IMR-90 (cell line): ENCODE measurements around the gene SPIN1. TPM values are rescaled to one million over a fixed set of nuclear protein-coding genes. Genes with fewer than 3 reads are reported as not detected.

Experiments
- ATAC-seq: fragments of 200-7000 bp; cut with Tn5 transposase; 2 replicates; pipeline ENCODE4 v1.9.1; 2020; ENCODE audit warnings: low read depth, mild to moderate bottlenecking, moderate library complexity
- BruUV-seq: library from RNA; stranded (reverse); fragments of 400-500 nt; replicated peaks from 2 replicates; lab custom pipeline; 2021; lab: Mats Ljungman, UMichigan
- CTCF ChIA-PET: fragments of 300-600 bp; formaldehyde crosslinking; extraction: SDS; loops from one replicate; lab custom pipeline; 2021; ENCODE audit warnings: antibody characterized with exemption; lab: Yijun Ruan, JAX
- POLR2A ChIA-PET: fragments of 300-600 bp; sonication (Branson Sonifier 250); formaldehyde crosslinking; loops from one replicate; lab custom pipeline; 2022; ENCODE audit warnings: antibody characterized with exemption; ENCODE audit not compliant: unreplicated experiment; lab: Charles Lee
- DNase-seq: peaks from one replicate; pipeline ENCODE4 v3.0.0; 2013
- H2AFZ ChIP-seq: replicated peaks from 2 replicates; pipeline ENCODE3; 2013; ENCODE audit warnings: low read length, mild to moderate bottlenecking; ENCODE audit not compliant: poor library complexity
- H2AK5ac ChIP-seq: 2 replicates; pipeline ENCODE4 v1.6.1; 2013; ENCODE audit warnings: low read depth, low read length, inconsistent platforms
- H2AK9ac ChIP-seq: replicated peaks from 2 replicates; pipeline ENCODE3; 2013; ENCODE audit warnings: mild to moderate bottlenecking, low read depth, low read length, moderate library complexity; ENCODE audit not compliant: poor library complexity
- H2BK120ac ChIP-seq: 2 replicates; pipeline ENCODE4 v1.6.1; 2013; ENCODE audit warnings: low read depth, low read length, inconsistent platforms
- H2BK15ac ChIP-seq: 3 replicates; pipeline ENCODE4 v1.6.1; 2013; ENCODE audit warnings: low read depth, low read length, inconsistent platforms
- H2BK20ac ChIP-seq: 2 replicates; pipeline ENCODE4 v1.6.1; 2013; ENCODE audit warnings: low read depth, mild to moderate bottlenecking, inconsistent platforms, low read length, moderate library complexity
- H2BK5ac ChIP-seq: 2 replicates; pipeline ENCODE4 v1.6.1; 2013; ENCODE audit warnings: mild to moderate bottlenecking, low read depth, low read length, inconsistent platforms; ENCODE audit not compliant: poor library complexity, severe bottlenecking
- H3K14ac ChIP-seq: replicated peaks from 2 replicates; pipeline ENCODE4 v1.6.1; 2013; ENCODE audit warnings: low read depth, low read length, inconsistent platforms
- H3K18ac ChIP-seq: 2 replicates; pipeline ENCODE4 v1.6.1; 2013; ENCODE audit warnings: low read depth, low read length, control low read depth
- H3K23ac ChIP-seq: 2 replicates; pipeline ENCODE4 v1.6.1; 2013; ENCODE audit warnings: low read depth, low read length, inconsistent platforms
- H3K27ac ChIP-seq: 2 replicates; pipeline ENCODE4 v1.5.1; 2013; ENCODE audit warnings: mild to moderate bottlenecking, control low read depth, low read length; ENCODE audit not compliant: insufficient read depth
- H3K27me3 ChIP-seq: 2 replicates; pipeline ENCODE4 v1.6.1; 2013; ENCODE audit warnings: low read length; ENCODE audit not compliant: control insufficient read depth, insufficient read depth
- H3K36me3 ChIP-seq: 2 replicates; pipeline ENCODE4 v1.6.1; 2013; ENCODE audit warnings: low read length, mixed read lengths; ENCODE audit not compliant: control insufficient read depth, insufficient read depth
- H3K4ac ChIP-seq: 2 replicates; pipeline ENCODE4 v1.6.1; 2013; ENCODE audit warnings: low read depth, low read length, inconsistent platforms
- H3K4me1 ChIP-seq: 2 replicates; pipeline ENCODE4 v1.6.1; 2013; ENCODE audit warnings: low read length, mixed read lengths; ENCODE audit not compliant: control insufficient read depth, insufficient read depth
- H3K4me2 ChIP-seq: 2 replicates; pipeline ENCODE4 v1.6.1; 2013; ENCODE audit warnings: low read depth, mild to moderate bottlenecking, control low read depth, low read length, moderate library complexity
- H3K4me3 ChIP-seq: 2 replicates; pipeline ENCODE4 v1.5.1; 2013; ENCODE audit warnings: low read depth, mild to moderate bottlenecking, control low read depth, low read length, moderate library complexity; ENCODE audit not compliant: insufficient read depth
- H3K56ac ChIP-seq: 2 replicates; pipeline ENCODE4 v1.6.1; 2013; ENCODE audit warnings: low read length, inconsistent platforms; ENCODE audit not compliant: insufficient read depth; ENCODE audit errors: extremely low read depth
- H3K79me1 ChIP-seq, 2 experiments: 2 replicates each; pipeline ENCODE4 v1.6.1; 2013; ENCODE audit warnings: low read length in 2 of 2, inconsistent platforms in 1 of 2, low read depth in 1 of 2
- H3K9ac ChIP-seq: 2 replicates; pipeline ENCODE4 v1.6.1; 2013; ENCODE audit warnings: low read depth, low read length, control low read depth
- H3K9me1 ChIP-seq: 2 replicates; pipeline ENCODE4 v1.6.1; 2013; ENCODE audit warnings: low read length, inconsistent platforms; ENCODE audit not compliant: insufficient read depth
- H3K9me3 ChIP-seq: 2 replicates; pipeline ENCODE4 v1.6.1; 2013; ENCODE audit warnings: low read length; ENCODE audit not compliant: control insufficient read depth, insufficient read depth
- H4K20me1 ChIP-seq: 2 replicates; pipeline ENCODE4 v1.6.1; 2013; ENCODE audit warnings: low read length, inconsistent platforms; ENCODE audit not compliant: insufficient read depth
- H4K5ac ChIP-seq: 2 replicates; pipeline ENCODE4 v1.6.1; 2013; ENCODE audit warnings: mild to moderate bottlenecking, low read depth, low read length, control low read depth
- H4K8ac ChIP-seq, 2 experiments: 2 replicates each; pipeline ENCODE4 v1.6.1; 2013; ENCODE audit warnings: low read depth in 2 of 2, low read length in 2 of 2, control low read depth in 1 of 2, inconsistent platforms in 1 of 2
- H4K91ac ChIP-seq: 2 replicates; pipeline ENCODE4 v1.6.1; 2013; ENCODE audit warnings: low read depth, low read length, inconsistent platforms; ENCODE audit not compliant: insufficient read depth
- BHLHE40 ChIP-seq: fragments of 150-350 bp; IDR thresholded peaks from 2 replicates; pipeline ENCODE4 v1.6.1; 2016; ENCODE audit warnings: mild to moderate bottlenecking, low read depth, low read length
- FOS ChIP-seq: fragments of 150-350 bp; IDR thresholded peaks from 2 replicates; pipeline ENCODE4 v1.6.1; 2016; ENCODE audit warnings: low read depth, low read length
- WGBS, 2 experiments: methylation state at CpG; one replicate each; pipeline versions ENCODE4 v1.1.5 to v1.1.7; 2013; ENCODE audit warnings: missing lambda C conversion rate in 2 of 2; ENCODE audit not compliant: insufficient read length in 1 of 2; ENCODE audit errors: extremely low coverage in 2 of 2; 5-methylcytosine and 5-hydroxymethylcytosine counted together
- dilution Hi-C: fragments of 300-500 bp; cut with HindIII; formaldehyde crosslinking; loops from one replicate; pipeline ENCODE4 v1.14.3; 2018; ENCODE audit warnings: low sequenced_read_pairs; ENCODE audit not compliant: unreplicated experiment
- in situ Hi-C: fragments of 300-500 bp; cut with MboI; formaldehyde crosslinking; loops from 3 replicates; pipeline ENCODE4 v1.14.3; 2019; ENCODE audit warnings: low sequenced_read_pairs, inconsistent platforms, mixed read lengths
- intact Hi-C: fragments of 100-400 bp; cut with micrococcal nuclease; formaldehyde crosslinking; loops from 2 replicates; pipeline ENCODE4 v1.10.0; 2022
- polyA plus RNA-seq, 3 experiments: library from polyadenylated mRNA; depleted of rRNA; stranded (reverse); fragments of >200 nt; gene quantifications; 2 replicates each; pipeline ENCODE4 v1.2.3, GENCODE V29; 2012; ENCODE audit warnings: low replicate concordance in 1 of 3
- total RNA-seq: library from RNA; depleted of rRNA; stranded (reverse); fragments of >200 nt; gene quantifications from 2 replicates; pipeline ENCODE4 v1.2.3, GENCODE V29; 2012

Gene SPIN1
- total and polyA plus RNA-seq, 2 of the 4 experiments (the other 2 are of a cell fraction) = 63.3 to 141 TPM

DNA sequence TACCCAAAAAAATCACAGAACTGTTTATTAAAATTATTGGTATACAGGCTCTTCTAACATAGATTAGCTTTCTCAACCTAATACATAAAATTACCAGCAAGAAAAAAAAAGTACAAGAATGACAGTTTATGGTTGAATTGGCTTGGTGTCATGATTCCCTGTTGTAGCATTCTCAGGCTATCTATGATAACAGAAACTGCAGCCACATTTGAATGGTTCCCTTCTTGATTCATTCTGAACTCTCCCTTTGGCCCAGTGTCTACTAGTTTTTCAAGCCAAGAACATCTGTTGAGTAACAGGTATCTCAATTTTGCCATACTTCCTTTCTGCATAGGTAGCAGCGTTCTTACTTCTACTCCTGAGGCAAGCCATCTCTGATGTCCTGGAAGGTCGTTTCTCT, 3.0 kb downstream of the SPIN1 start:
- peak overlapping the region; percentile 55; the same call in 1 of the 2 replicates for H3K23ac ChIP-seq
- H4K20me1 ChIP-seq = peaks cover 8% of the 10 kb centered on the region; the same call in 1 of the 2 replicates
- peaks cover 12% of the 10 kb centered on the region for H3K9me1 ChIP-seq
- H2BK15ac ChIP-seq = no peak overlapping the region
- no peaks in the 10 kb centered on the region for H3K36me3 ChIP-seq
- no CpG with 5 or more reads among the region's 2 CpGs for WGBS, 2 experiments
- no peaks in the 10 kb centered on the region for H3K9me3 ChIP-seq
- no peak overlapping the region for H4K8ac ChIP-seq
- H3K4me1 ChIP-seq = peaks cover 17% of the 10 kb centered on the region
- H4K5ac ChIP-seq = no peak overlapping the region
- peaks cover 13 to 37% of the 10 kb centered on the region in 2 experiments; a peak in 3 of 4 replicates for H3K79me1 ChIP-seq
- no peak for ATAC-seq
- peak overlapping the region; percentile 88 for H2BK5ac ChIP-seq
- H4K91ac ChIP-seq = 0 out of 2 replicates have a peak overlapping the region, but pooled peaks have one; percentile 18
- H2BK120ac ChIP-seq = no peak overlapping the region
- H3K4me2 ChIP-seq = no peak overlapping the region
- H2BK20ac ChIP-seq = peak overlapping the region; percentile 59; the same call in 1 of the 2 replicates
- H2AFZ ChIP-seq = no peak overlapping the region
- H3K4ac ChIP-seq = peak overlapping the region; percentile 50; the same call in 1 of the 2 replicates
- H3K56ac ChIP-seq = no peak overlapping the region
- no peak overlapping the region for H2AK9ac ChIP-seq
- BruUV-seq = TSS peak; percentile 12
- TF ChIP-seq FOS (no peak), BHLHE40 (no peak)
- peak overlapping the region; percentile 16; the same call in 1 of the 2 replicates for H3K14ac ChIP-seq
- ChIA-PET POLR2A (no interaction called here), CTCF (no interaction called here)
- in situ Hi-C loops (loop anchor here (10.0 kb wide), 1 partner anchor 184 kb away; no protein-coding TSS in a partner anchor), intact Hi-C loops (no loop called here), dilution Hi-C loops (no loop called here)
- 0 out of 2 replicates have a peak overlapping the region, but pooled peaks have one; percentile 14 for H2AK5ac ChIP-seq
- no peaks in the 10 kb centered on the region for H3K27me3 ChIP-seq
- DNase-seq = no peak
- no peak overlapping the region for H3K4me3 ChIP-seq
- no peak overlapping the region for H3K27ac ChIP-seq
- H3K18ac ChIP-seq = no peak overlapping the region
- H3K9ac ChIP-seq = no peak overlapping the region
